K562 (cell line): ENCODE measurements around the gene DDX23. TPM values are rescaled to one million over a fixed set of nuclear protein-coding genes. Genes with fewer than 3 reads are reported as not detected.
A peak's percentile ranks its signal among the peaks of the same experiment; 100 is the strongest.

Source experiments
- CTBP1 ChIP-seq: fragments of 450-650 bp; IDR thresholded peaks from 2 replicates; pipeline ENCODE4 v1.6.1; 2016; ENCODE audit warnings: borderline replicate concordance
- EP400 ChIP-seq: fragments of 450-650 bp; IDR thresholded peaks from 2 replicates; pipeline ENCODE4 v1.6.1; 2017; ENCODE audit warnings: antibody characterized with exemption, mild to moderate bottlenecking, moderate library complexity
- FOXA3 ChIP-seq, 2 experiments: fragments of 450-650 bp in 1 of 2; sonication (generic) in 1 of 2; formaldehyde crosslinking; IDR thresholded peaks in 1 of 2; conservative IDR thresholded peaks in 1 of 2; 2 replicates each; pipeline versions ENCODE4 v1.4.0 to v1.8.0; 2020 to 2022; ENCODE audit warnings: mild to moderate bottlenecking in 2 of 2, missing genetic modification reagents in 1 of 2
- HIVEP1 ChIP-seq: fragments of 250-450 bp; sonication (Bioruptor Pico); IDR thresholded peaks from 2 replicates; pipeline ENCODE4 v1.4.0; 2020; ENCODE audit warnings: mild to moderate bottlenecking
- IRF9 ChIP-seq: fragments of 450-650 bp; IDR thresholded peaks from 2 replicates; pipeline ENCODE4 v1.6.1; 2016; ENCODE audit warnings: missing biosample characterization, missing genetic modification characterization
- MCM7 ChIP-seq, 2 experiments: fragments of 450-650 bp; IDR thresholded peaks; 2 replicates each; pipeline ENCODE4 v1.6.1; 2016 to 2018
- NR3C1 ChIP-seq: sonication (generic); formaldehyde crosslinking; IDR thresholded peaks from 2 replicates; pipeline ENCODE4 v1.8.1; 2022; ENCODE audit warnings: missing genetic modification reagents
- PML ChIP-seq: IDR thresholded peaks from 2 replicates; pipeline ENCODE4 v1.6.1; 2012; ENCODE audit warnings: low read length, inconsistent platforms
- TAF1 ChIP-seq: IDR thresholded peaks from 2 replicates; pipeline ENCODE4 v1.6.1; 2011; ENCODE audit warnings: mild to moderate bottlenecking, low read length, moderate library complexity; ENCODE audit not compliant: insufficient read depth, control insufficient read depth, severe bottlenecking; ENCODE audit errors: extremely low read depth
- USF2 ChIP-seq: sonication (generic); formaldehyde crosslinking; IDR thresholded peaks from 2 replicates; pipeline ENCODE4 v1.5.0; 2020; ENCODE audit warnings: missing genetic modification reagents
- XRCC3 ChIP-seq: fragments of 450-650 bp; IDR thresholded peaks from 2 replicates; pipeline ENCODE4 v1.6.1; 2017; ENCODE audit warnings: mild to moderate bottlenecking, moderate library complexity
- ZBTB7A ChIP-seq: IDR thresholded peaks from 2 replicates; pipeline ENCODE4 v1.6.1; 2011; ENCODE audit warnings: low read depth, mild to moderate bottlenecking, low read length, moderate library complexity, borderline replicate concordance; ENCODE audit not compliant: control insufficient read depth
- ZBTB8A ChIP-seq: fragments of 450-650 bp; IDR thresholded peaks from 2 replicates; pipeline ENCODE4 v1.6.1; 2018; ENCODE audit warnings: mild to moderate bottlenecking, moderate library complexity; ENCODE audit not compliant: partially characterized antibody
- ZFP36 ChIP-seq: fragments of 150-350 bp; IDR thresholded peaks from 2 replicates; pipeline ENCODE4 v1.6.1; 2018; ENCODE audit warnings: low read length, low read depth; ENCODE audit not compliant: partially characterized antibody
- ZNF239 ChIP-seq: fragments of 250-450 bp; sonication (Bioruptor Pico); IDR thresholded peaks from 2 replicates; pipeline ENCODE4 v1.4.0; 2020; ENCODE audit warnings: mild to moderate bottlenecking
- ZNF24 ChIP-seq: fragments of 450-650 bp; IDR thresholded peaks from 2 replicates; pipeline ENCODE4 v1.6.1; 2016
- polyA plus RNA-seq, 8 experiments: library from polyadenylated mRNA; depleted of rRNA in 4 of 8; stranded (reverse) in 5 of 8; unstranded in 3 of 8; fragments of >200 nt; fragmentation: Nextera tagmentation in 2 of 8; fragmentation: Illumina TruSeq in 1 of 8; extraction: Ambion mirVana in 2 of 8; extraction: Trizol in 1 of 8; gene quantifications; 2 replicates each; pipeline versions ENCODE4 v1.2.1 to v1.2.3, GENCODE V29; 2011 to 2014; ENCODE audit warnings: inconsistent platforms in 1 of 8, missing spikeins in 1 of 8
- total RNA-seq, 7 experiments: library from RNA; depleted of rRNA in 6 of 7; stranded (reverse); fragments of >200 nt in 6 of 7; fragmentation: Illumina TruSeq in 2 of 7; extraction: Trizol in 2 of 7; gene quantifications; 2 replicates each; pipeline versions ENCODE4 v1.2.1 to v1.2.3, GENCODE V29; 2011 to 2021; ENCODE audit warnings: low replicate concordance in 1 of 7
- TF ChIP-seq, protein P1 (sequence below): sonication (generic); formaldehyde crosslinking; IDR thresholded peaks from 2 replicates; pipeline ENCODE4 v1.8.1; 2023; ENCODE audit warnings: mild to moderate bottlenecking, missing genetic modification reagents
- TF ChIP-seq, protein P2 (sequence below): sonication (generic); formaldehyde crosslinking; IDR thresholded peaks from 2 replicates; pipeline ENCODE4 v1.8.1; 2022; ENCODE audit warnings: missing genetic modification reagents
- TF ChIP-seq, protein P3 (sequence below): fragments of 250-450 bp; sonication (Bioruptor Pico); IDR thresholded peaks from 2 replicates; pipeline ENCODE4 v1.4.0; 2020; ENCODE audit warnings: mild to moderate bottlenecking, moderate library complexity
- TF ChIP-seq, protein P4 (sequence below): fragments of 450-650 bp; formaldehyde crosslinking; IDR thresholded peaks from 2 replicates; pipeline ENCODE4 v1.4.0; 2022; ENCODE audit warnings: mild to moderate bottlenecking, moderate library complexity

Gene DDX23
- total and polyA plus RNA-seq, 9 of the 15 experiments (the other 6 are each of a cell fraction or from before 2014, with no cell fraction given) = 32.4 to 138 (median 104) TPM

DNA sequence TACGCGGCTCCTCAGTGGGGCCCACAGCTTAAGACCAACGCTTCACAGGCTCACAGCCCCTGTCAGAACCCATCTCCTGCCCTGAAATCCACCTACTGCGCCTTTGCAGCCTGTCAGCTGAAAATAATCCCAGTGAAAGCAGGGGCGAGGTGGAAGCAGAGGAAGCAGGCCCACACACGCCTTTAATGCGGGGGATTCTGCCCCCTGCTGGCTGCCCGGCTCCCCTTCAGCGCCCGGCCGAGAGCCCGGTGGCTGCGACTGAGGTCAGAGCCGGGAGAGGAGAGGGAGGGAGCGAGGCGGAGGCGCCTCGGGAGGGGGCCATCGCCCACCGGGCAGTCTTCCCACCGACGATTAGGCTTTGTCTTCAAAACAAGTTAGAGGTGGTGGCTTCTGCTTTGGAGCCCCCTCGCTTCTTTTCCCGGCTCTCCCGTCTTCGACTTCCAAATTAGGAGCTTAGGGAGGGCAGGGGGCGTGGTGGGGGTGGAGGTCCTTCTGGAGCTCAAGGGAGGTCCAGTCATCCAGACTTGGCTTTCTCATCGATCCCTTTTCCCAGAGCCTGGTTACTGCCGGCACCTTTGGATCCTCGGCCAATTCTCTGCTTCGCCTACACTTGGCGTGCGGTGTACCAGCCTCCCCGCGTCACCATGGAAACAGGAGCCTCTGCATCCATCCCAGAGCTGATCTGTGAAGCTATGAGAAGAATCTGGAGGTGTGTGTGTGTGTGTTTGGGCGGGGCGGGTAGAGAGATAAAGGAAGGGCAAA lies 38.9 kb upstream of the DDX23 start (continued):
- no peak for TF ChIP-seq IRF9 (tag)
- TF ChIP-seq, protein P1, sequence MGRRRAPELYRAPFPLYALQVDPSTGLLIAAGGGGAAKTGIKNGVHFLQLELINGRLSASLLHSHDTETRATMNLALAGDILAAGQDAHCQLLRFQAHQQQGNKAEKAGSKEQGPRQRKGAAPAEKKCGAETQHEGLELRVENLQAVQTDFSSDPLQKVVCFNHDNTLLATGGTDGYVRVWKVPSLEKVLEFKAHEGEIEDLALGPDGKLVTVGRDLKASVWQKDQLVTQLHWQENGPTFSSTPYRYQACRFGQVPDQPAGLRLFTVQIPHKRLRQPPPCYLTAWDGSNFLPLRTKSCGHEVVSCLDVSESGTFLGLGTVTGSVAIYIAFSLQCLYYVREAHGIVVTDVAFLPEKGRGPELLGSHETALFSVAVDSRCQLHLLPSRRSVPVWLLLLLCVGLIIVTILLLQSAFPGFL (CRISPR knock-in tag) = no peak
- no peak for TF ChIP-seq MCM7 (IDR thresholded peaks at IDR 0.05)
- no peak for TF ChIP-seq ZNF239 (CRISPR knock-in tag)
- no peak for TF ChIP-seq FOXA3 (CRISPR knock-in tag; conservative IDR thresholded peaks at IDR 0.05 in 1 of 2, IDR thresholded peaks at IDR 0.05 in 1 of 2)
- no peak for TF ChIP-seq NR3C1
- peak; percentile 50; the same call in 1 of the 2 replicates for TF ChIP-seq ZBTB7A
- no peak for TF ChIP-seq ZNF24
- no peak for TF ChIP-seq ZFP36
- TF ChIP-seq, protein P2, sequence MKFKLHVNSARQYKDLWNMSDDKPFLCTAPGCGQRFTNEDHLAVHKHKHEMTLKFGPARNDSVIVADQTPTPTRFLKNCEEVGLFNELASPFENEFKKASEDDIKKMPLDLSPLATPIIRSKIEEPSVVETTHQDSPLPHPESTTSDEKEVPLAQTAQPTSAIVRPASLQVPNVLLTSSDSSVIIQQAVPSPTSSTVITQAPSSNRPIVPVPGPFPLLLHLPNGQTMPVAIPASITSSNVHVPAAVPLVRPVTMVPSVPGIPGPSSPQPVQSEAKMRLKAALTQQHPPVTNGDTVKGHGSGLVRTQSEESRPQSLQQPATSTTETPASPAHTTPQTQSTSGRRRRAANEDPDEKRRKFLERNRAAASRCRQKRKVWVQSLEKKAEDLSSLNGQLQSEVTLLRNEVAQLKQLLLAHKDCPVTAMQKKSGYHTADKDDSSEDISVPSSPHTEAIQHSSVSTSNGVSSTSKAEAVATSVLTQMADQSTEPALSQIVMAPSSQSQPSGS (CRISPR knock-in tag) = no peak
- peak; percentile 50; the same call in 1 of the 2 replicates for TF ChIP-seq CTBP1
- TF ChIP-seq, protein P3, sequence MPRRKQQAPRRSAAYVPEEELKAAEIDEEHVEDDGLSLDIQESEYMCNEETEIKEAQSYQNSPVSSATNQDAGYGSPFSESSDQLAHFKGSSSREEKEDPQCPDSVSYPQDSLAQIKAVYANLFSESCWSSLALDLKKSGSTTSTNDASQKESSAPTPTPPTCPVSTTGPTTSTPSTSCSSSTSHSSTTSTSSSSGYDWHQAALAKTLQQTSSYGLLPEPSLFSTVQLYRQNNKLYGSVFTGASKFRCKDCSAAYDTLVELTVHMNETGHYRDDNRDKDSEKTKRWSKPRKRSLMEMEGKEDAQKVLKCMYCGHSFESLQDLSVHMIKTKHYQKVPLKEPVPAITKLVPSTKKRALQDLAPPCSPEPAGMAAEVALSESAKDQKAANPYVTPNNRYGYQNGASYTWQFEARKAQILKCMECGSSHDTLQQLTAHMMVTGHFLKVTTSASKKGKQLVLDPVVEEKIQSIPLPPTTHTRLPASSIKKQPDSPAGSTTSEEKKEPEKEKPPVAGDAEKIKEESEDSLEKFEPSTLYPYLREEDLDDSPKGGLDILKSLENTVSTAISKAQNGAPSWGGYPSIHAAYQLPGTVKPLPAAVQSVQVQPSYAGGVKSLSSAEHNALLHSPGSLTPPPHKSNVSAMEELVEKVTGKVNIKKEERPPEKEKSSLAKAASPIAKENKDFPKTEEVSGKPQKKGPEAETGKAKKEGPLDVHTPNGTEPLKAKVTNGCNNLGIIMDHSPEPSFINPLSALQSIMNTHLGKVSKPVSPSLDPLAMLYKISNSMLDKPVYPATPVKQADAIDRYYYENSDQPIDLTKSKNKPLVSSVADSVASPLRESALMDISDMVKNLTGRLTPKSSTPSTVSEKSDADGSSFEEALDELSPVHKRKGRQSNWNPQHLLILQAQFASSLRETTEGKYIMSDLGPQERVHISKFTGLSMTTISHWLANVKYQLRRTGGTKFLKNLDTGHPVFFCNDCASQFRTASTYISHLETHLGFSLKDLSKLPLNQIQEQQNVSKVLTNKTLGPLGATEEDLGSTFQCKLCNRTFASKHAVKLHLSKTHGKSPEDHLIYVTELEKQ (CRISPR knock-in tag) = no peak
- no peak for TF ChIP-seq TAF1
- TF ChIP-seq XRCC3 = no peak
- TF ChIP-seq, protein P4, sequence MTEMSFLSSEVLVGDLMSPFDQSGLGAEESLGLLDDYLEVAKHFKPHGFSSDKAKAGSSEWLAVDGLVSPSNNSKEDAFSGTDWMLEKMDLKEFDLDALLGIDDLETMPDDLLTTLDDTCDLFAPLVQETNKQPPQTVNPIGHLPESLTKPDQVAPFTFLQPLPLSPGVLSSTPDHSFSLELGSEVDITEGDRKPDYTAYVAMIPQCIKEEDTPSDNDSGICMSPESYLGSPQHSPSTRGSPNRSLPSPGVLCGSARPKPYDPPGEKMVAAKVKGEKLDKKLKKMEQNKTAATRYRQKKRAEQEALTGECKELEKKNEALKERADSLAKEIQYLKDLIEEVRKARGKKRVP = no peak
- TF ChIP-seq PML = no peak
- TF ChIP-seq HIVEP1 (CRISPR knock-in tag) = no peak
- TF ChIP-seq EP400 = no peak
- no peak for TF ChIP-seq ZBTB8A
- no peak for TF ChIP-seq USF2 (CRISPR knock-in tag)
